ENCODE results near the gene XRCC6. TPM values are rescaled to one million over a fixed set of nuclear protein-coding genes. Genes with fewer than 3 reads are reported as not detected.
A peak's percentile ranks its signal among the peaks of the same experiment; 100 is the strongest.

XRCC6 gene
- total and polyA plus RNA-seq, 2 of the 13 experiments (the other 11 are each of a cell fraction or from before 2014, with no cell fraction given): 124 to 625 TPM

DNA sequence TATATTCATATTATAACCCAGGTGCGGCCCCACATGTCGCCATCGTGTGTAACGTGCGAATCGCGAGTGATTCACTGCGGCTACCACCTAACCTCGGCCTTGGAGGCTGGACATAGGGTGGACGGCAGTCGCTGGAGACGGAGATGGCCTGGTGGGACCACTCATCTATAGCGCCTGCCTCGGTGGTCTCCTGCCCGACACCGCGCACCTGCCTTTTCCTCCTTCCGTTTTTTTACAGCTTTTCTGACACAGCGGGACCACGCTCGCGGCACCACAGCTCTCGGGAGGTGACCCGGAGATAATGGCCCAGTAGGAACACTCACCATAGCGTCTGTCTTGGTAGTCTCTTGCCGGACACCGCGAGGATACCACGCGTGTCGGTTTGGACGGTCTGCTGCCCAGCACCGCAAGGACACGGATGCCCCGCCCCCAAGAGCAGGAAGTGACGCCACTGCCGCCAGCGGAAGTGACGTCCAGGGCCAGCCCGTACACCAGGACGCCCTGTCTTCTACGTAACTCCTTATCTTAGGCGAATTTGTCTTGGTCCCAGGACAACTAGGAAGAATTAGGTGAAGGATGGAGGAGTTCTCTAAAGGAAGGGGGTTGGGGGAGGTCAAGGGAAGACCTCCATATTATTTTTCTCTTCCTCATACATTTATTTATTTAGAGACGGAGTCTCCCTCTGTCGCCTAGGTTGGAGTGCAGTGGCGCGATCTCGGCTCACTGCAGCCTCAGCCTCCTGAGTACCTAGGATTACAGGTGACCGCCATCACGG lies 61.1 kb downstream of the XRCC6 start (continued):
- TF ChIP-seq CCAR2 (optimal IDR thresholded peaks at IDR 0.05; ENCODE audit: low read depth, low read length): no peak
- TF ChIP-seq KMT2B (CRISPR knock-in tag; IDR thresholded peaks at IDR 0.05): peak; percentile 99
- no peak for TF ChIP-seq ZNF850 (CRISPR knock-in tag; conservative IDR thresholded peaks at IDR 0.05)
- TF ChIP-seq, protein P1, sequence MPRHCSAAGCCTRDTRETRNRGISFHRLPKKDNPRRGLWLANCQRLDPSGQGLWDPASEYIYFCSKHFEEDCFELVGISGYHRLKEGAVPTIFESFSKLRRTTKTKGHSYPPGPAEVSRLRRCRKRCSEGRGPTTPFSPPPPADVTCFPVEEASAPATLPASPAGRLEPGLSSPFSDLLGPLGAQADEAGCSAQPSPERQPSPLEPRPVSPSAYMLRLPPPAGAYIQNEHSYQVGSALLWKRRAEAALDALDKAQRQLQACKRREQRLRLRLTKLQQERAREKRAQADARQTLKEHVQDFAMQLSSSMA (CRISPR knock-in tag; IDR thresholded peaks at IDR 0.05): 0 out of 2 replicates have a peak, but pooled peaks have one; percentile 26
- TF ChIP-seq ZFP1 (CRISPR knock-in tag; IDR thresholded peaks at IDR 0.05): no peak
- no peak; the same call in 1 of the 2 replicates for TF ChIP-seq SIX1 (CRISPR knock-in tag; IDR thresholded peaks at IDR 0.05; ENCODE audit: borderline replicate concordance)
- TF ChIP-seq, protein P2, sequence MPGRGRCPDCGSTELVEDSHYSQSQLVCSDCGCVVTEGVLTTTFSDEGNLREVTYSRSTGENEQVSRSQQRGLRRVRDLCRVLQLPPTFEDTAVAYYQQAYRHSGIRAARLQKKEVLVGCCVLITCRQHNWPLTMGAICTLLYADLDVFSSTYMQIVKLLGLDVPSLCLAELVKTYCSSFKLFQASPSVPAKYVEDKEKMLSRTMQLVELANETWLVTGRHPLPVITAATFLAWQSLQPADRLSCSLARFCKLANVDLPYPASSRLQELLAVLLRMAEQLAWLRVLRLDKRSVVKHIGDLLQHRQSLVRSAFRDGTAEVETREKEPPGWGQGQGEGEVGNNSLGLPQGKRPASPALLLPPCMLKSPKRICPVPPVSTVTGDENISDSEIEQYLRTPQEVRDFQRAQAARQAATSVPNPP (CRISPR knock-in tag; IDR thresholded peaks at IDR 0.05): no peak
- peak; percentile 59; the same call in 1 of the 2 replicates for TF ChIP-seq ZNF891 (CRISPR knock-in tag; IDR thresholded peaks at IDR 0.05)
- TF ChIP-seq NKX3-1 (CRISPR knock-in tag; IDR thresholded peaks at IDR 0.05): no peak
- TF ChIP-seq ATF7 (IDR thresholded peaks at IDR 0.05): no peak
- no peak for TF ChIP-seq ATF7 (CRISPR knock-in tag; IDR thresholded peaks at IDR 0.05)
- TF ChIP-seq FOXJ3 (CRISPR knock-in tag; IDR thresholded peaks at IDR 0.05; ENCODE audit: borderline replicate concordance): no peak
- no peak for TF ChIP-seq ZNF430 (CRISPR knock-in tag; IDR thresholded peaks at IDR 0.05)
- no peak for TF ChIP-seq HOXA7 (CRISPR knock-in tag; IDR thresholded peaks at IDR 0.05)
- TF ChIP-seq, protein P3, sequence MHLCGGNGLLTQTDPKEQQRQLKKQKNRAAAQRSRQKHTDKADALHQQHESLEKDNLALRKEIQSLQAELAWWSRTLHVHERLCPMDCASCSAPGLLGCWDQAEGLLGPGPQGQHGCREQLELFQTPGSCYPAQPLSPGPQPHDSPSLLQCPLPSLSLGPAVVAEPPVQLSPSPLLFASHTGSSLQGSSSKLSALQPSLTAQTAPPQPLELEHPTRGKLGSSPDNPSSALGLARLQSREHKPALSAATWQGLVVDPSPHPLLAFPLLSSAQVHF (CRISPR knock-in tag; IDR thresholded peaks at IDR 0.05): no peak
- TF ChIP-seq IKZF4 (CRISPR knock-in tag; IDR thresholded peaks at IDR 0.05; ENCODE audit: borderline replicate concordance, low read depth, not compliant biosample characterization): no peak
- 0 out of 2 replicates have a peak, but pooled peaks have one; percentile 42 for TF ChIP-seq DNMT1 (CRISPR knock-in tag; IDR thresholded peaks at IDR 0.05)
- TF ChIP-seq ZFP62 (CRISPR knock-in tag; IDR thresholded peaks at IDR 0.05): no peak
- no peak for TF ChIP-seq MAFK (conservative IDR thresholded peaks at IDR 0.05 in 1 of 2, IDR thresholded peaks at IDR 0.05 in 1 of 2; ENCODE audit: low read length in 2 of 2)
- TF ChIP-seq, protein P4, sequence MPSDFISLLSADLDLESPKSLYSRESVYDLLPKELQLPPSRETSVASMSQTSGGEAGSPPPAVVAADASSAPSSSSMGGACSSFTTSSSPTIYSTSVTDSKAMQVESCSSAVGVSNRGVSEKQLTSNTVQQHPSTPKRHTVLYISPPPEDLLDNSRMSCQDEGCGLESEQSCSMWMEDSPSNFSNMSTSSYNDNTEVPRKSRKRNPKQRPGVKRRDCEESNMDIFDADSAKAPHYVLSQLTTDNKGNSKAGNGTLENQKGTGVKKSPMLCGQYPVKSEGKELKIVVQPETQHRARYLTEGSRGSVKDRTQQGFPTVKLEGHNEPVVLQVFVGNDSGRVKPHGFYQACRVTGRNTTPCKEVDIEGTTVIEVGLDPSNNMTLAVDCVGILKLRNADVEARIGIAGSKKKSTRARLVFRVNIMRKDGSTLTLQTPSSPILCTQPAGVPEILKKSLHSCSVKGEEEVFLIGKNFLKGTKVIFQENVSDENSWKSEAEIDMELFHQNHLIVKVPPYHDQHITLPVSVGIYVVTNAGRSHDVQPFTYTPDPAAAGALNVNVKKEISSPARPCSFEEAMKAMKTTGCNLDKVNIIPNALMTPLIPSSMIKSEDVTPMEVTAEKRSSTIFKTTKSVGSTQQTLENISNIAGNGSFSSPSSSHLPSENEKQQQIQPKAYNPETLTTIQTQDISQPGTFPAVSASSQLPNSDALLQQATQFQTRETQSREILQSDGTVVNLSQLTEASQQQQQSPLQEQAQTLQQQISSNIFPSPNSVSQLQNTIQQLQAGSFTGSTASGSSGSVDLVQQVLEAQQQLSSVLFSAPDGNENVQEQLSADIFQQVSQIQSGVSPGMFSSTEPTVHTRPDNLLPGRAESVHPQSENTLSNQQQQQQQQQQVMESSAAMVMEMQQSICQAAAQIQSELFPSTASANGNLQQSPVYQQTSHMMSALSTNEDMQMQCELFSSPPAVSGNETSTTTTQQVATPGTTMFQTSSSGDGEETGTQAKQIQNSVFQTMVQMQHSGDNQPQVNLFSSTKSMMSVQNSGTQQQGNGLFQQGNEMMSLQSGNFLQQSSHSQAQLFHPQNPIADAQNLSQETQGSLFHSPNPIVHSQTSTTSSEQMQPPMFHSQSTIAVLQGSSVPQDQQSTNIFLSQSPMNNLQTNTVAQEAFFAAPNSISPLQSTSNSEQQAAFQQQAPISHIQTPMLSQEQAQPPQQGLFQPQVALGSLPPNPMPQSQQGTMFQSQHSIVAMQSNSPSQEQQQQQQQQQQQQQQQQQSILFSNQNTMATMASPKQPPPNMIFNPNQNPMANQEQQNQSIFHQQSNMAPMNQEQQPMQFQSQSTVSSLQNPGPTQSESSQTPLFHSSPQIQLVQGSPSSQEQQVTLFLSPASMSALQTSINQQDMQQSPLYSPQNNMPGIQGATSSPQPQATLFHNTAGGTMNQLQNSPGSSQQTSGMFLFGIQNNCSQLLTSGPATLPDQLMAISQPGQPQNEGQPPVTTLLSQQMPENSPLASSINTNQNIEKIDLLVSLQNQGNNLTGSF (CRISPR knock-in tag; IDR thresholded peaks at IDR 0.05): no peak
- TF ChIP-seq HOXD1 (CRISPR knock-in tag; IDR thresholded peaks at IDR 0.05): 0 out of 2 replicates have a peak, but pooled peaks have one; percentile 56
- TF ChIP-seq GABPA (IDR thresholded peaks at IDR 0.05; ENCODE audit: low read depth, low read length): peak; percentile 97
- peak; percentile 99 for TF ChIP-seq GABPA (CRISPR knock-in tag; IDR thresholded peaks at IDR 0.05; ENCODE audit: low read depth)
- TF ChIP-seq ZNF703 (CRISPR knock-in tag; IDR thresholded peaks at IDR 0.05; ENCODE audit: borderline replicate concordance): no peak
